HL-60 (cell line): ENCODE measurements around the gene FALEC.
A peak's percentile ranks its signal among the peaks of the same experiment; 100 is the strongest.

Source experiments
- DNase-seq, 2 experiments: peaks; one replicate each; pipeline ENCODE4 v3.0.0-alpha.2; 2010 to 2020; ENCODE audit warnings: low read depth in 1 of 2, low spot score in 1 of 2
- H3K27ac ChIP-seq: fragments of 250-450 bp; sonication (Bioruptor Pico); replicated peaks from 2 replicates; pipeline ENCODE4 v1.5.1; 2020; ENCODE audit warnings: mild to moderate bottlenecking, moderate library complexity
- H3K27me3 ChIP-seq: fragments of 250-450 bp; sonication (Bioruptor Pico); 2 replicates; pipeline ENCODE4 v1.5.1; 2021; ENCODE audit warnings: mild to moderate bottlenecking, moderate library complexity; ENCODE audit not compliant: insufficient read depth, poor library complexity, severe bottlenecking
- H3K4me3 ChIP-seq: replicated peaks from 2 replicates; pipeline ENCODE4 v1.5.1; 2011; ENCODE audit warnings: mild to moderate bottlenecking, control low read depth, low read length; ENCODE audit not compliant: insufficient read depth
- CTCF ChIP-seq: IDR thresholded peaks from one replicate; pipeline ENCODE4 v1.5.1; 2011; ENCODE audit warnings: low read length, control low read depth, inconsistent platforms; ENCODE audit not compliant: insufficient read depth
- GABPA ChIP-seq: IDR thresholded peaks from 2 replicates; pipeline ENCODE4 v1.6.1; 2012; ENCODE audit warnings: low read depth
- POLR2AphosphoS5 ChIP-seq: IDR thresholded peaks from 2 replicates; pipeline ENCODE4 v1.6.1; 2012; ENCODE audit warnings: low read depth
- REST ChIP-seq: IDR thresholded peaks from 2 replicates; pipeline ENCODE4 v1.6.1; 2012; ENCODE audit warnings: low read depth; ENCODE audit not compliant: insufficient replicate concordance
- SPI1 ChIP-seq: IDR thresholded peaks from 2 replicates; pipeline ENCODE4 v1.6.1; 2012; ENCODE audit warnings: low read depth, mild to moderate bottlenecking, borderline replicate concordance
- long read RNA-seq: library from polyadenylated mRNA; unstranded; transcript quantifications from one replicate; pipeline ENCODE4 v2.0.0, GENCODE V29; 2020

The FALEC gene
- long read RNA-seq, partial matches to known transcripts, result 0 of 1 reads
- long read RNA-seq, other reads (novel, unspliced or antisense), result 1 of 1 reads

GRCh38 chr1:150515328-150516049 is at the start of gene FALEC:
FALEC (plus strand) TSS chr1:150515752.
- TF ChIP-seq GABPA, result no peak

GRCh38 chr1:150466964-150467363 is 48.6 kb upstream of the FALEC start:
- DNase-seq, result no peak
- no peaks in the 10 kb centered on the region for H3K27me3 ChIP-seq
- TF ChIP-seq CTCF (no peak), REST (no peak), SPI1 (no peak), GABPA (no peak), POLR2AphosphoS5 (no peak)
- H3K4me3 ChIP-seq, result no peak overlapping the region
- H3K27ac ChIP-seq, result no peak overlapping the region

More at GRCh38 chr1:150515328-150516049, at the start of gene FALEC:
- peak within 1 kb of the TSS; percentile 61 for H3K4me3 ChIP-seq
- H3K27me3 ChIP-seq, result no peaks in the 10 kb centered on the region
- DNase-seq, result peak; percentile 89 to 94
- peak within 1 kb of the TSS; percentile 47 for H3K27ac ChIP-seq

GRCh38 chr1:150469291-150469690 is 46.3 kb upstream of the FALEC start:
- no peak overlapping the region for H3K4me3 ChIP-seq
- no peaks in the 10 kb centered on the region for H3K27me3 ChIP-seq
- no peak overlapping the region for H3K27ac ChIP-seq
- no peak for DNase-seq
- TF ChIP-seq POLR2AphosphoS5 (no peak), CTCF (no peak), REST (no peak), SPI1 (no peak), GABPA (no peak)

- Histone ChIP-seq H3K4me3 (no peak overlapping the region), H3K27ac (no peak overlapping the region), H3K27me3 (no peaks in the 10 kb centered on the region)
- no peak for TF ChIP-seq CTCF
- TF ChIP-seq REST, result no peak
- TF ChIP-seq GABPA, result no peak
- DNase-seq, result no peak
Observed at GRCh38 chr1:150472601-150473200, 42.9 kb upstream of the FALEC start.
